ENCODE measurements around the gene CAPNS1. TPM values are rescaled to one million over a fixed set of nuclear protein-coding genes. Genes with fewer than 3 reads are reported as not detected.

The CAPNS1 gene
- total and polyA plus RNA-seq, 9 of the 15 experiments (the other 6 are each of a cell fraction or from before 2014, with no cell fraction given): 77.9 to 576 (median 258) TPM

- in situ Hi-C loops (cut with MboI) (no loop called here), intact Hi-C loops (cut with micrococcal nuclease) (no loop called here)
- H3K36me3 ChIP-seq (ENCODE audit: control insufficient read depth, insufficient read depth, low read length): peaks cover 81% of the 10 kb centered on the region
- no peaks in the 10 kb centered on the region for H3K27me3 ChIP-seq (ENCODE audit: control insufficient read depth in 2 of 2, insufficient read depth in 2 of 2, low read length in 2 of 2)
- BruUV-seq (replicated peaks): no TSS peak
- FAIRE-seq (no peak), ATAC-seq (no peak), DNase-seq (ENCODE audit: extremely low read depth in 1 of 4, low spot score in 3 of 4) (no peak)
- H3K4me2 ChIP-seq (ENCODE audit: insufficient read depth, low read length): no peak overlapping the region
- H3K9ac ChIP-seq (ENCODE audit: insufficient read depth in 1 of 2, low read depth in 2 of 2, low read length in 2 of 2): no peak overlapping the region
- 98% methylated on average over 6 of the region's 6 CpGs for WGBS (ENCODE audit: insufficient coverage, low coverage, missing lambda C conversion rate)
- H3K4me3 ChIP-seq: no peak overlapping the region
- no peak overlapping the region for H2AFZ ChIP-seq (ENCODE audit: low read depth, low read length)
- peaks cover 0 to 20% of the 10 kb centered on the region in 2 experiments; a peak in 1 of 5 replicates for H3K4me1 ChIP-seq (replicated peaks in 1 of 2; ENCODE audit: control insufficient read depth in 2 of 2, insufficient read depth in 2 of 2, low read length in 2 of 2)
- H3K9me1 ChIP-seq (ENCODE audit: control insufficient read depth, insufficient read depth, low read length): no peaks in the 10 kb centered on the region
- ChIA-PET POLR2A (interaction anchor here (0.9 kb wide), 1 partner anchor 13 kb away, joined by 3 read pairs; no protein-coding TSS in a partner anchor), CTCF (ENCODE audit: low intra/inter-chr PET ratio) (no interaction called here)
- TF ChIP-seq ZNF146 (CRISPR knock-in tag; IDR thresholded peaks at IDR 0.05; ENCODE audit: unreplicated experiment) (no peak), HMG20B (CRISPR knock-in tag; IDR thresholded peaks at IDR 0.05) (no peak), NUFIP1 (IDR thresholded peaks at IDR 0.05; ENCODE audit: partially characterized antibody) (no peak), L3MBTL2 (IDR thresholded peaks at IDR 0.05) (no peak), RNF2 (IDR thresholded peaks at IDR 0.05) (no peak), NEUROD1 (IDR thresholded peaks at IDR 0.05; ENCODE audit: borderline replicate concordance, low read depth, low read length, partially characterized antibody) (no peak), ZBTB49 (CRISPR knock-in tag; IDR thresholded peaks at IDR 0.05; ENCODE audit: borderline replicate concordance) (no peak), NR2C1 (IDR thresholded peaks at IDR 0.05) (no peak), NR2C1 (tag; IDR thresholded peaks at IDR 0.05) (no peak), ETS2 (tag; IDR thresholded peaks at IDR 0.05; ENCODE audit: borderline replicate concordance, poor library complexity, severe bottlenecking) (no peak), ZNF609 (CRISPR knock-in tag; IDR thresholded peaks at IDR 0.05; ENCODE audit: borderline replicate concordance) (no peak)
- H3K9me3 ChIP-seq (replicated peaks; ENCODE audit: control insufficient read depth, insufficient read depth, low read depth, low read length): no peaks in the 10 kb centered on the region
- no peaks in the 10 kb centered on the region for H3K79me2 ChIP-seq (ENCODE audit: control insufficient read depth, insufficient read depth, low read length)
- no peaks in the 10 kb centered on the region for H4K20me1 ChIP-seq (replicated peaks; ENCODE audit: control insufficient read depth, insufficient read depth, low read length)
- H3K27ac ChIP-seq (ENCODE audit: extremely low read depth, low read depth, low read length): no peak overlapping the region
Observed at GRCh38 chr19:36097036-36097435, 42.8 kb upstream of the CAPNS1 start.

All from K562 (cell line).